HEK293 (cell line): ENCODE data around the gene UBAC2.

Source experiments
- HOXA7 ChIP-seq: sonication (generic); formaldehyde crosslinking; IDR thresholded peaks from 2 replicates; pipeline ENCODE4 v1.8.1; 2022; ENCODE audit warnings: missing genetic modification reagents, borderline replicate concordance
- KLF7 ChIP-seq: fragments of 450-650 bp; formaldehyde crosslinking; IDR thresholded peaks from 2 replicates; pipeline ENCODE4 v1.5.1; 2016; ENCODE audit warnings: missing biosample characterization, missing genetic modification characterization, borderline replicate concordance
- KLF9 ChIP-seq: fragments of 450-650 bp; formaldehyde crosslinking; IDR thresholded peaks from 2 replicates; pipeline ENCODE4 v1.5.1; 2016; ENCODE audit warnings: missing biosample characterization, missing genetic modification characterization, low read depth
- MEIS1 ChIP-seq: sonication (generic); formaldehyde crosslinking; IDR thresholded peaks from 2 replicates; pipeline ENCODE4 v1.8.1; 2022; ENCODE audit warnings: missing genetic modification reagents, mild to moderate bottlenecking, borderline replicate concordance
- TCF7L2 ChIP-seq: IDR thresholded peaks from 2 replicates; pipeline ENCODE4 v1.6.1; 2011; ENCODE audit warnings: low read depth, mild to moderate bottlenecking, inconsistent platforms, low read length, moderate library complexity, borderline replicate concordance
- ZBTB49 ChIP-seq: fragments of 450-650 bp; formaldehyde crosslinking; IDR thresholded peaks from 2 replicates; pipeline ENCODE4 v1.5.1; 2016; ENCODE audit warnings: missing biosample characterization, missing genetic modification characterization, low read depth
- ZEB2 ChIP-seq: fragments of 450-650 bp; formaldehyde crosslinking; IDR thresholded peaks from 2 replicates; pipeline ENCODE4 v1.5.1; 2016; ENCODE audit warnings: missing biosample characterization, missing genetic modification characterization
- ZIC2 ChIP-seq: fragments of 450-650 bp; formaldehyde crosslinking; IDR thresholded peaks from 2 replicates; pipeline ENCODE4 v1.5.1; 2016; ENCODE audit warnings: missing biosample characterization, missing genetic modification characterization
- ZNF555 ChIP-seq: fragments of 450-650 bp; formaldehyde crosslinking; conservative IDR thresholded peaks from 2 replicates; pipeline ENCODE4 v1.5.1; 2017; ENCODE audit warnings: missing biosample characterization, mild to moderate bottlenecking, missing genetic modification characterization, inconsistent platforms
- ZNF610 ChIP-seq: fragments of 450-650 bp; formaldehyde crosslinking; IDR thresholded peaks from 2 replicates; pipeline ENCODE4 v1.5.1; 2016; ENCODE audit warnings: missing biosample characterization, missing genetic modification characterization, borderline replicate concordance
- ZNF670 ChIP-seq: fragments of 450-650 bp; formaldehyde crosslinking; IDR thresholded peaks from 2 replicates; pipeline ENCODE4 v1.5.1; 2016; ENCODE audit warnings: missing biosample characterization, missing genetic modification characterization, low read depth
- ZSCAN30 ChIP-seq: fragments of 450-650 bp; IDR thresholded peaks from 2 replicates; pipeline ENCODE4 v1.5.1; 2018; ENCODE audit warnings: missing biosample characterization, mild to moderate bottlenecking, missing genetic modification characterization, moderate library complexity
- TF ChIP-seq, protein P1 (sequence below): fragments of 450-650 bp; formaldehyde crosslinking; IDR thresholded peaks from 2 replicates; pipeline ENCODE4 v1.5.1; 2016; ENCODE audit warnings: missing biosample characterization, missing genetic modification characterization
- TF ChIP-seq, protein P2 (sequence below): fragments of 450-650 bp; formaldehyde crosslinking; IDR thresholded peaks from 2 replicates; pipeline ENCODE4 v1.5.1; 2017; ENCODE audit warnings: missing biosample characterization, missing genetic modification characterization

- TF ChIP-seq HOXA7 (CRISPR knock-in tag) (no peak), ZSCAN30 (no peak), ZNF555 (tag by site-specific recombination) (no peak), KLF7 (tag by site-specific recombination) (no peak), TCF7L2 (no peak), KLF9 (tag by site-specific recombination) (no peak), ZNF670 (tag by site-specific recombination) (no peak), ZNF610 (no peak), ZBTB49 (tag by site-specific recombination) (no peak), MEIS1 (CRISPR knock-in tag) (no peak), ZEB2 (tag by site-specific recombination) (no peak), ZIC2 (no peak)
- TF ChIP-seq, protein P1, sequence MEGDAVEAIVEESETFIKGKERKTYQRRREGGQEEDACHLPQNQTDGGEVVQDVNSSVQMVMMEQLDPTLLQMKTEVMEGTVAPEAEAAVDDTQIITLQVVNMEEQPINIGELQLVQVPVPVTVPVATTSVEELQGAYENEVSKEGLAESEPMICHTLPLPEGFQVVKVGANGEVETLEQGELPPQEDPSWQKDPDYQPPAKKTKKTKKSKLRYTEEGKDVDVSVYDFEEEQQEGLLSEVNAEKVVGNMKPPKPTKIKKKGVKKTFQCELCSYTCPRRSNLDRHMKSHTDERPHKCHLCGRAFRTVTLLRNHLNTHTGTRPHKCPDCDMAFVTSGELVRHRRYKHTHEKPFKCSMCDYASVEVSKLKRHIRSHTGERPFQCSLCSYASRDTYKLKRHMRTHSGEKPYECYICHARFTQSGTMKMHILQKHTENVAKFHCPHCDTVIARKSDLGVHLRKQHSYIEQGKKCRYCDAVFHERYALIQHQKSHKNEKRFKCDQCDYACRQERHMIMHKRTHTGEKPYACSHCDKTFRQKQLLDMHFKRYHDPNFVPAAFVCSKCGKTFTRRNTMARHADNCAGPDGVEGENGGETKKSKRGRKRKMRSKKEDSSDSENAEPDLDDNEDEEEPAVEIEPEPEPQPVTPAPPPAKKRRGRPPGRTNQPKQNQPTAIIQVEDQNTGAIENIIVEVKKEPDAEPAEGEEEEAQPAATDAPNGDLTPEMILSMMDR, result no peak
- TF ChIP-seq, protein P2, sequence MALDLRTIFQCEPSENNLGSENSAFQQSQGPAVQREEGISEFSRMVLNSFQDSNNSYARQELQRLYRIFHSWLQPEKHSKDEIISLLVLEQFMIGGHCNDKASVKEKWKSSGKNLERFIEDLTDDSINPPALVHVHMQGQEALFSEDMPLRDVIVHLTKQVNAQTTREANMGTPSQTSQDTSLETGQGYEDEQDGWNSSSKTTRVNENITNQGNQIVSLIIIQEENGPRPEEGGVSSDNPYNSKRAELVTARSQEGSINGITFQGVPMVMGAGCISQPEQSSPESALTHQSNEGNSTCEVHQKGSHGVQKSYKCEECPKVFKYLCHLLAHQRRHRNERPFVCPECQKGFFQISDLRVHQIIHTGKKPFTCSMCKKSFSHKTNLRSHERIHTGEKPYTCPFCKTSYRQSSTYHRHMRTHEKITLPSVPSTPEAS (tag by site-specific recombination), result no peak
These were observed 51.3 kb downstream of the UBAC2 start for GRCh38 chr13:99251921-99252320.
